ENCODE data around the gene OFD1. TPM values are rescaled to one million over a fixed set of nuclear protein-coding genes. Genes with fewer than 3 reads are reported as not detected.

The OFD1 gene
- total and polyA plus RNA-seq, 2 donors (not counting 3 experiments of a cell fraction or from before 2014, with no cell fraction given) = 4.7 to 12.0 TPM

DNA sequence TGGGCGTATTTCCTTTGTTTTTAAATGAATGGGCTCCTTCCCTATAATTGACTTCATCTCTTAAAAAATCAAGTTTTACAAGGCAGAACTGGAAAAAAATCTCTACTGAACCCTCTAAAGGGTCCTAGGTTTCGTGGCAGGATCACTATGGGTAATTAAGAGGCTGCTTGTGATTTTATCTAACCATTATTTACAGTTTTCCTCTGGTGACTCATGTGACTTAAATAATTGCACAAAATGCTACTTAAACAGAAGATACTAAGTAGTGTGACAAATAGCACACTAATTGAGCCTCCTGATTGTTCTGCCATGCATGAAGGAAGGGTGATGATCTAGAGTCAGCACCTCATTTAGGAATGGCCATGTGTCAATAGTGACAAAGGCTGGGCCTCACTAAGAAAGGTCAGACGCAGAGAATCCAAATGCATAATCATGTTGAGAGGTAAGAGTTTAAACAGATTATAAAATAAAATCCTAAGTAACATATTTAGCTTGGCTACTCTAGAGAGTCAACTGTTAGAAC, 35.5 kb downstream of the OFD1 start:
- Histone ChIP-seq H3K4me3 (replicated peaks in 1 of 3; ENCODE audit: insufficient read depth in 1 of 3, low read depth in 1 of 3, low read length in 3 of 3) (no peak overlapping the region), H3K79me2 (ENCODE audit: control insufficient read depth, insufficient read depth, low read length) (no peaks in the 10 kb centered on the region), H4K20me1 (replicated peaks; ENCODE audit: control insufficient read depth, extremely low read depth, insufficient read depth, low read length) (no peaks in the 10 kb centered on the region), H3K9me1 (replicated peaks; ENCODE audit: control insufficient read depth, extremely low read depth, insufficient read depth, low read length) (no peaks in the 10 kb centered on the region), H3K27ac (ENCODE audit: insufficient read depth, low read depth, low read length) (no peak overlapping the region), H3K4me1 (ENCODE audit: control insufficient read depth, extremely low read depth, insufficient read depth, low read length) (no peaks in the 10 kb centered on the region), H3K9me3 (replicated peaks; ENCODE audit: control insufficient read depth, insufficient read depth, low read length) (no peaks in the 10 kb centered on the region), H2AFZ (ENCODE audit: low read depth, low read length) (no peak overlapping the region), H3K4me2 (ENCODE audit: insufficient read depth, low read length) (no peak overlapping the region), H3K36me3 (ENCODE audit: control insufficient read depth in 2 of 2, extremely low read depth in 1 of 2, insufficient read depth in 2 of 2, low read length in 2 of 2) (peaks cover 2 to 3% of the 10 kb centered on the region in 2 experiments), H3K27me3 (ENCODE audit: control insufficient read depth in 2 of 2, insufficient read depth in 2 of 2, low read length in 2 of 2) (no peaks in the 10 kb centered on the region), H3K9ac (replicated peaks; ENCODE audit: extremely low read depth, insufficient read depth, low read length) (no peak overlapping the region)
- intact Hi-C loops (cut with micrococcal nuclease) (no loop called here), dilution Hi-C loops (cut with MboI; ENCODE audit: extremely low pct_ligation_motif_present, low sequenced_read_pairs) (no loop called here)
- POLR2A ChIA-PET = no interaction called here
- no peak for DNase-seq (ENCODE audit: low read depth, low spot score)
- CTCF ChIA-PET = interaction anchor here (0.5 kb wide), 1 partner anchor 57 kb away, joined by 3 read pairs; no protein-coding TSS in a partner anchor
- TF ChIP-seq POLR2A (IDR thresholded peaks at IDR 0.05; ENCODE audit: low read depth, low read length) (no peak), POLR2AphosphoS5 (IDR thresholded peaks at IDR 0.05; ENCODE audit: insufficient read depth, low read depth, low read length) (no peak), EZH2 (IDR thresholded peaks at IDR 0.05; ENCODE audit: borderline replicate concordance, low read depth, low read length, severe bottlenecking) (no peak), GATA2 (IDR thresholded peaks at IDR 0.05; ENCODE audit: insufficient read depth, insufficient read length, low read depth, low read length) (no peak)
- TF ChIP-seq, protein P1, sequence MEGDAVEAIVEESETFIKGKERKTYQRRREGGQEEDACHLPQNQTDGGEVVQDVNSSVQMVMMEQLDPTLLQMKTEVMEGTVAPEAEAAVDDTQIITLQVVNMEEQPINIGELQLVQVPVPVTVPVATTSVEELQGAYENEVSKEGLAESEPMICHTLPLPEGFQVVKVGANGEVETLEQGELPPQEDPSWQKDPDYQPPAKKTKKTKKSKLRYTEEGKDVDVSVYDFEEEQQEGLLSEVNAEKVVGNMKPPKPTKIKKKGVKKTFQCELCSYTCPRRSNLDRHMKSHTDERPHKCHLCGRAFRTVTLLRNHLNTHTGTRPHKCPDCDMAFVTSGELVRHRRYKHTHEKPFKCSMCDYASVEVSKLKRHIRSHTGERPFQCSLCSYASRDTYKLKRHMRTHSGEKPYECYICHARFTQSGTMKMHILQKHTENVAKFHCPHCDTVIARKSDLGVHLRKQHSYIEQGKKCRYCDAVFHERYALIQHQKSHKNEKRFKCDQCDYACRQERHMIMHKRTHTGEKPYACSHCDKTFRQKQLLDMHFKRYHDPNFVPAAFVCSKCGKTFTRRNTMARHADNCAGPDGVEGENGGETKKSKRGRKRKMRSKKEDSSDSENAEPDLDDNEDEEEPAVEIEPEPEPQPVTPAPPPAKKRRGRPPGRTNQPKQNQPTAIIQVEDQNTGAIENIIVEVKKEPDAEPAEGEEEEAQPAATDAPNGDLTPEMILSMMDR (IDR thresholded peaks at IDR 0.05; ENCODE audit: extremely low read depth in 1 of 2, insufficient read depth in 1 of 2, low read depth in 1 of 2, low read length in 2 of 2) = no peak
- TF ChIP-seq, protein P2, sequence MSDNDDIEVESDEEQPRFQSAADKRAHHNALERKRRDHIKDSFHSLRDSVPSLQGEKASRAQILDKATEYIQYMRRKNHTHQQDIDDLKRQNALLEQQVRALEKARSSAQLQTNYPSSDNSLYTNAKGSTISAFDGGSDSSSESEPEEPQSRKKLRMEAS (IDR thresholded peaks at IDR 0.05; ENCODE audit: insufficient read depth, insufficient read length) = no peak
- BruUV-seq (replicated peaks) = no TSS peak
- no peak for FAIRE-seq
